ENCODE results near the gene TAF5L. TPM values are rescaled to one million over a fixed set of nuclear protein-coding genes. Genes with fewer than 3 reads are reported as not detected.

Gene TAF5L
- total and polyA plus RNA-seq, 9 donors = 7.6 to 19.8 (median 12.5) TPM

GRCh38 chr1:229557200-229557850 lies 68.6 kb downstream of the TAF5L start:
- H3K4me3 ChIP-seq = peak overlapping the region; percentile 90
- H3K4me1 ChIP-seq (ENCODE audit: insufficient read depth) = peaks cover 6% of the 10 kb centered on the region
- no peak for TF ChIP-seq POLR2A (IDR thresholded peaks at IDR 0.05)
- TF ChIP-seq CTCF (IDR thresholded peaks at IDR 0.05) = no peak
- TF ChIP-seq EP300 (IDR thresholded peaks at IDR 0.05) = no peak
- H3K9me3 ChIP-seq = no peaks in the 10 kb centered on the region
- 34 to 38% (median 36%) methylated on average over 5 of the region's 5 CpGs for WGBS, 3 donors
- intact Hi-C loops (cut with DNase I) = loop anchor here in 2 of 4 donors (5.0 kb wide), 1 partner anchor 70 kb away; the partner anchor contains the start of genes TAF5L (in 2 of the 2) and URB2 (in 2 of the 2)
- peak overlapping the region in 1 of 2 donors; percentile 94 for H3K27ac ChIP-seq
- H3K27me3 ChIP-seq = no peaks in the 10 kb centered on the region
- no peak for DNase-seq
- no peaks in the 10 kb centered on the region for H3K36me3 ChIP-seq

- TF ChIP-seq EP300 (IDR thresholded peaks at IDR 0.05) (no peak), POLR2A (IDR thresholded peaks at IDR 0.05) (no peak), CTCF (IDR thresholded peaks at IDR 0.05) (no peak)
- DNase-seq = no peak
- no peaks in the 10 kb centered on the region for H3K27me3 ChIP-seq
- H3K9me3 ChIP-seq = no peaks in the 10 kb centered on the region
- intact Hi-C loops (cut with DNase I) = loop anchor here in 2 of 4 donors (5.0 kb wide), 1 partner anchor 72 kb away; the partner anchor contains the start of genes TAF5L (in 2 of the 2) and URB2 (in 2 of the 2)
- no peaks in the 10 kb centered on the region for H3K36me3 ChIP-seq
- 83 to 90% (median 87%) methylated on average over 10 of the region's 10 CpGs for WGBS, 3 donors
- no peak overlapping the region for H3K27ac ChIP-seq
- H3K4me1 ChIP-seq (ENCODE audit: insufficient read depth) = peaks cover 6% of the 10 kb centered on the region
- no peak overlapping the region for H3K4me3 ChIP-seq
These were observed 70.9 kb downstream of the TAF5L start for GRCh38 chr1:229554886-229555621.

- Histone ChIP-seq H3K9me3 (no peaks in the 10 kb centered on the region), H3K4me3 (no peak overlapping the region), H3K27ac (no peak overlapping the region), H3K27me3 (no peaks in the 10 kb centered on the region), H3K36me3 (no peaks in the 10 kb centered on the region), H3K4me1 (ENCODE audit: insufficient read depth) (peaks cover 2% of the 10 kb centered on the region)
- WGBS, 3 donors = 65 to 68% (median 65%) methylated on average over 7 of the region's 7 CpGs
- no peak for TF ChIP-seq POLR2A (IDR thresholded peaks at IDR 0.05)
- TF ChIP-seq CTCF (IDR thresholded peaks at IDR 0.05) = no peak
- no peak for TF ChIP-seq EP300 (IDR thresholded peaks at IDR 0.05)
- intact Hi-C loops (cut with DNase I) = no loop called here
- DNase-seq = no peak
These were observed 72.2 kb downstream of the TAF5L start for GRCh38 chr1:229553621-229554130.

- Histone ChIP-seq H3K36me3 (no peaks in the 10 kb centered on the region), H3K4me1 (ENCODE audit: insufficient read depth) (peaks cover 2% of the 10 kb centered on the region), H3K9me3 (no peaks in the 10 kb centered on the region), H3K27ac (no peak overlapping the region), H3K4me3 (no peak overlapping the region), H3K27me3 (no peaks in the 10 kb centered on the region)
- DNase-seq = no peak
- 70 to 77% (median 76%) methylated on average over 5 of the region's 5 CpGs for WGBS, 3 donors
- intact Hi-C loops (cut with DNase I) = no loop called here
- TF ChIP-seq CTCF (IDR thresholded peaks at IDR 0.05) (no peak), EP300 (IDR thresholded peaks at IDR 0.05) (no peak), POLR2A (IDR thresholded peaks at IDR 0.05) (no peak)
These were observed 73.2 kb downstream of the TAF5L start for GRCh38 chr1:229552732-229553131.
